ENCODE data around the gene CCDC134.
"Not testable (repeated sequence)": the region's sequence is repeated elsewhere in the genome, so short reads cannot be mapped to it uniquely, and the experiment has no call there.

CCDC134 gene

GRCh38 chr22:41847300-41847699 is 46.8 kb downstream of the CCDC134 start:
- TF ChIP-seq POLR2A (IDR thresholded peaks at IDR 0.05; ENCODE audit: low read depth, low read length) = no peak
- no peak for DNase-seq (ENCODE audit: insufficient read length, low spot score)
- FAIRE-seq = no peak

GRCh38 chr22:41848468-41848867 is 48.0 kb downstream of the CCDC134 start:
- TF ChIP-seq POLR2A (IDR thresholded peaks at IDR 0.05; ENCODE audit: low read depth, low read length) = no peak
- FAIRE-seq = no peak
- DNase-seq (ENCODE audit: insufficient read length, low spot score) = no peak

- DNase-seq (ENCODE audit: insufficient read length, low spot score) = no peak
- TF ChIP-seq POLR2A (IDR thresholded peaks at IDR 0.05; ENCODE audit: low read depth, low read length) = no peak
- FAIRE-seq = no peak
Measured at GRCh38 chr22:41856469-41856868, 56.0 kb downstream of the CCDC134 start.

- DNase-seq (ENCODE audit: insufficient read length, low spot score) (peak; percentile 58), FAIRE-seq (peak; percentile 87)
- TF ChIP-seq POLR2A (IDR thresholded peaks at IDR 0.05; ENCODE audit: low read depth, low read length) = no peak
Measured at GRCh38 chr22:41857155-41857859, 56.8 kb downstream of the CCDC134 start.

- no peak for TF ChIP-seq POLR2A (IDR thresholded peaks at IDR 0.05; ENCODE audit: low read depth, low read length)
- no peak for FAIRE-seq
- DNase-seq (ENCODE audit: insufficient read length, low spot score) = no peak
Measured at GRCh38 chr22:41857860-41858199, 57.4 kb downstream of the CCDC134 start.

- no peak for TF ChIP-seq POLR2A (IDR thresholded peaks at IDR 0.05; ENCODE audit: low read depth, low read length)
- FAIRE-seq = no peak
- no peak for DNase-seq (ENCODE audit: insufficient read length, low spot score)
Measured at GRCh38 chr22:41862160-41862529, 61.7 kb downstream of the CCDC134 start.

GRCh38 chr22:41862530-41863266 is 62.2 kb downstream of the CCDC134 start:
- no peak for TF ChIP-seq POLR2A (IDR thresholded peaks at IDR 0.05; ENCODE audit: low read depth, low read length)
- DNase-seq (ENCODE audit: insufficient read length, low spot score) (no peak), FAIRE-seq (no peak)

- DNase-seq (ENCODE audit: insufficient read length, low spot score) (no peak), FAIRE-seq (no peak)
- TF ChIP-seq POLR2A (IDR thresholded peaks at IDR 0.05; ENCODE audit: low read depth, low read length) = no peak
Measured at GRCh38 chr22:41863472-41863871, 63.0 kb downstream of the CCDC134 start.

- TF ChIP-seq POLR2A (IDR thresholded peaks at IDR 0.05; ENCODE audit: low read depth, low read length) = no peak
- DNase-seq (ENCODE audit: insufficient read length, low spot score) (no peak), FAIRE-seq (no peak)
Measured at GRCh38 chr22:41868556-41868955, 68.1 kb downstream of the CCDC134 start.

GRCh38 chr22:41870081-41870480 is 69.6 kb downstream of the CCDC134 start:
- not testable (repeated sequence) for FAIRE-seq; DNase-seq (ENCODE audit: insufficient read length, low spot score)

- FAIRE-seq = no peak
- no peak for TF ChIP-seq POLR2A (IDR thresholded peaks at IDR 0.05; ENCODE audit: low read depth, low read length)
Measured at GRCh38 chr22:41870786-41871185, 70.3 kb downstream of the CCDC134 start.

GRCh38 chr22:41873391-41873790 is 72.9 kb downstream of the CCDC134 start:
- no peak for TF ChIP-seq POLR2A (IDR thresholded peaks at IDR 0.05; ENCODE audit: low read depth, low read length)
- FAIRE-seq = no peak
- no peak for DNase-seq (ENCODE audit: insufficient read length, low spot score)

More at GRCh38 chr22:41870786-41871185, 70.3 kb downstream of the CCDC134 start:
- no peak for DNase-seq (ENCODE audit: insufficient read length, low spot score)

GRCh38 chr22:41874090-41874489 is 73.6 kb downstream of the CCDC134 start:
- FAIRE-seq (no peak), DNase-seq (ENCODE audit: insufficient read length, low spot score) (no peak)
- no peak for TF ChIP-seq POLR2A (IDR thresholded peaks at IDR 0.05; ENCODE audit: low read depth, low read length)

GRCh38 chr22:41875531-41876270 is 75.2 kb downstream of the CCDC134 start:
- no peak for TF ChIP-seq POLR2A (IDR thresholded peaks at IDR 0.05; ENCODE audit: low read depth, low read length)

More at GRCh38 chr22:41875531-41876270, 75.2 kb downstream of the CCDC134 start:
- DNase-seq (ENCODE audit: insufficient read length, low spot score) = no peak
- no peak for FAIRE-seq
